ENCODE data around the gene PLCB4.

PLCB4 gene

GRCh38 chr20:9269280-9269971 lies 200.5 kb downstream of the PLCB4 start:
- H3K4me3 ChIP-seq (ENCODE audit: low read length in 2 of 2) = no peak overlapping the region
- H3K4me2 ChIP-seq (ENCODE audit: insufficient read depth, low read length, poor library complexity, severe bottlenecking) = no peak overlapping the region
- no peaks in the 10 kb centered on the region for H3K4me1 ChIP-seq (ENCODE audit: control insufficient read depth in 2 of 2, insufficient read depth in 1 of 2, low read depth in 1 of 2, low read length in 2 of 2)
- WGBS, 2 donors (ENCODE audit: extremely low coverage in 2 of 2, insufficient read length in 2 of 2, insufficient replicate concordance in 1 of 2) = no CpG with 5 or more reads among the region's 2 CpGs
- H3K9me3 ChIP-seq (replicated peaks in 1 of 2; ENCODE audit: control insufficient read depth in 2 of 2, insufficient read depth in 1 of 2, low read depth in 1 of 2, low read length in 2 of 2) = no peaks in the 10 kb centered on the region
- no peaks in the 10 kb centered on the region for H3K36me3 ChIP-seq (replicated peaks in 1 of 2; ENCODE audit: control insufficient read depth in 2 of 2, insufficient read depth in 2 of 2, low read length in 2 of 2)
- no peak for DNase-seq (ENCODE audit: low spot score)
- H2BK12ac ChIP-seq (ENCODE audit: low read length) = no peak overlapping the region
- no peak overlapping the region for H2BK15ac ChIP-seq (ENCODE audit: low read length)
- no peak overlapping the region for H2BK5ac ChIP-seq (ENCODE audit: low read length)
- no peaks in the 10 kb centered on the region for H3K79me1 ChIP-seq (ENCODE audit: low read depth, low read length)
- H3K4ac ChIP-seq (ENCODE audit: low read length) = no peak overlapping the region
- H3K18ac ChIP-seq (ENCODE audit: low read length) = no peak overlapping the region
- no peak overlapping the region for H2AK5ac ChIP-seq (ENCODE audit: low read depth, low read length)
- H3K27ac ChIP-seq (replicated peaks; ENCODE audit: low read length) = no peak overlapping the region
- H3K27me3 ChIP-seq (ENCODE audit: control insufficient read depth in 3 of 3, insufficient read depth in 3 of 3, low read depth in 1 of 3, low read length in 3 of 3) = no peaks in the 10 kb centered on the region
- no peak overlapping the region for H4K91ac ChIP-seq (ENCODE audit: low read depth, low read length, poor library complexity)
- no peak overlapping the region for H3K14ac ChIP-seq (ENCODE audit: low read length)
- no peak overlapping the region for H3K9ac ChIP-seq (ENCODE audit: low read depth, low read length, poor library complexity)
- no peak overlapping the region for H2BK120ac ChIP-seq (ENCODE audit: low read depth, low read length)
- H2AFZ ChIP-seq (ENCODE audit: low read length) = no peak overlapping the region
- H4K8ac ChIP-seq (ENCODE audit: low read depth, low read length) = no peak overlapping the region
- H3K23ac ChIP-seq (ENCODE audit: low read depth, low read length, poor library complexity) = no peak overlapping the region

GRCh38 chr20:9270831-9271230 lies 201.9 kb downstream of the PLCB4 start:
- no peaks in the 10 kb centered on the region for H3K27me3 ChIP-seq (ENCODE audit: control insufficient read depth in 3 of 3, insufficient read depth in 3 of 3, low read depth in 1 of 3, low read length in 3 of 3)
- no peak overlapping the region for H2AK5ac ChIP-seq (ENCODE audit: low read depth, low read length)
- H3K9me3 ChIP-seq (replicated peaks in 1 of 2; ENCODE audit: control insufficient read depth in 2 of 2, insufficient read depth in 1 of 2, low read depth in 1 of 2, low read length in 2 of 2) = no peaks in the 10 kb centered on the region
- no peak overlapping the region for H3K4ac ChIP-seq (ENCODE audit: low read length)
- no peaks in the 10 kb centered on the region for H3K36me3 ChIP-seq (replicated peaks in 1 of 2; ENCODE audit: control insufficient read depth in 2 of 2, insufficient read depth in 2 of 2, low read length in 2 of 2)
- H4K91ac ChIP-seq (ENCODE audit: low read depth, low read length, poor library complexity) = no peak overlapping the region
- H3K79me1 ChIP-seq (ENCODE audit: low read depth, low read length) = no peaks in the 10 kb centered on the region
- H2BK120ac ChIP-seq (ENCODE audit: low read depth, low read length) = no peak overlapping the region
- no peak overlapping the region for H3K4me2 ChIP-seq (ENCODE audit: insufficient read depth, low read length, poor library complexity, severe bottlenecking)
- no peak overlapping the region for H2BK15ac ChIP-seq (ENCODE audit: low read length)
- no peak overlapping the region for H3K27ac ChIP-seq (replicated peaks; ENCODE audit: low read length)
- DNase-seq (ENCODE audit: low spot score) = no peak
- no peak overlapping the region for H3K18ac ChIP-seq (ENCODE audit: low read length)
- H3K4me3 ChIP-seq (ENCODE audit: low read length in 2 of 2) = no peak overlapping the region
- H2BK12ac ChIP-seq (ENCODE audit: low read length) = no peak overlapping the region
- no peak overlapping the region for H3K23ac ChIP-seq (ENCODE audit: low read depth, low read length, poor library complexity)
- no peak overlapping the region for H2AFZ ChIP-seq (ENCODE audit: low read length)
- H2BK5ac ChIP-seq (ENCODE audit: low read length) = no peak overlapping the region
- H3K14ac ChIP-seq (ENCODE audit: low read length) = no peak overlapping the region
- H4K8ac ChIP-seq (ENCODE audit: low read depth, low read length) = no peak overlapping the region
- no peak overlapping the region for H3K9ac ChIP-seq (ENCODE audit: low read depth, low read length, poor library complexity)
- no peaks in the 10 kb centered on the region for H3K4me1 ChIP-seq (ENCODE audit: control insufficient read depth in 2 of 2, insufficient read depth in 1 of 2, low read depth in 1 of 2, low read length in 2 of 2)

GRCh38 chr20:9276966-9277468 lies 208.1 kb downstream of the PLCB4 start:
- no peak overlapping the region for H2BK15ac ChIP-seq (ENCODE audit: low read length)
- H2BK12ac ChIP-seq (ENCODE audit: low read length) = no peak overlapping the region
- no peaks in the 10 kb centered on the region for H3K9me3 ChIP-seq (replicated peaks in 1 of 2; ENCODE audit: control insufficient read depth in 2 of 2, insufficient read depth in 1 of 2, low read depth in 1 of 2, low read length in 2 of 2)
- no peak for DNase-seq (ENCODE audit: low spot score)
- no peak overlapping the region for H3K4ac ChIP-seq (ENCODE audit: low read length)
- no peak overlapping the region for H4K8ac ChIP-seq (ENCODE audit: low read depth, low read length)
- H3K27me3 ChIP-seq (ENCODE audit: control insufficient read depth in 3 of 3, insufficient read depth in 3 of 3, low read depth in 1 of 3, low read length in 3 of 3) = no peaks in the 10 kb centered on the region
- no peak overlapping the region for H3K4me3 ChIP-seq (ENCODE audit: low read length in 2 of 2)
- no peak overlapping the region for H2AFZ ChIP-seq (ENCODE audit: low read length)
- no CpG with 5 or more reads among the region's 4 CpGs for WGBS, 2 donors (ENCODE audit: extremely low coverage in 2 of 2, insufficient read length in 2 of 2, insufficient replicate concordance in 1 of 2)
- H2BK120ac ChIP-seq (ENCODE audit: low read depth, low read length) = no peak overlapping the region
- no peak overlapping the region for H4K91ac ChIP-seq (ENCODE audit: low read depth, low read length, poor library complexity)
- no peaks in the 10 kb centered on the region for H3K79me1 ChIP-seq (ENCODE audit: low read depth, low read length)
- H2BK5ac ChIP-seq (ENCODE audit: low read length) = no peak overlapping the region
- no peak overlapping the region for H2AK5ac ChIP-seq (ENCODE audit: low read depth, low read length)
- peaks cover 6 to 16% of the 10 kb centered on the region in 2 donors for H3K4me1 ChIP-seq (ENCODE audit: control insufficient read depth in 2 of 2, insufficient read depth in 1 of 2, low read depth in 1 of 2, low read length in 2 of 2)
- H3K23ac ChIP-seq (ENCODE audit: low read depth, low read length, poor library complexity) = no peak overlapping the region
- no peaks in the 10 kb centered on the region for H3K36me3 ChIP-seq (replicated peaks in 1 of 2; ENCODE audit: control insufficient read depth in 2 of 2, insufficient read depth in 2 of 2, low read length in 2 of 2)
- no peak overlapping the region for H3K4me2 ChIP-seq (ENCODE audit: insufficient read depth, low read length, poor library complexity, severe bottlenecking)
- no peak overlapping the region for H3K14ac ChIP-seq (ENCODE audit: low read length)
- H3K18ac ChIP-seq (ENCODE audit: low read length) = no peak overlapping the region
- no peak overlapping the region for H3K9ac ChIP-seq (ENCODE audit: low read depth, low read length, poor library complexity)
- H3K27ac ChIP-seq (replicated peaks; ENCODE audit: low read length) = no peak overlapping the region

- H2BK15ac ChIP-seq (ENCODE audit: low read length) = no peak overlapping the region
- H2AFZ ChIP-seq (ENCODE audit: low read length) = no peak overlapping the region
- H3K4ac ChIP-seq (ENCODE audit: low read length) = no peak overlapping the region
- peak; percentile 30 for DNase-seq (ENCODE audit: low spot score)
- H3K79me1 ChIP-seq (ENCODE audit: low read depth, low read length) = no peaks in the 10 kb centered on the region
- no CpG with 5 or more reads among the region's 2 CpGs for WGBS, 2 donors (ENCODE audit: extremely low coverage in 2 of 2, insufficient read length in 2 of 2, insufficient replicate concordance in 1 of 2)
- H2BK120ac ChIP-seq (ENCODE audit: low read depth, low read length) = no peak overlapping the region
- no peak overlapping the region for H3K4me2 ChIP-seq (ENCODE audit: insufficient read depth, low read length, poor library complexity, severe bottlenecking)
- no peaks in the 10 kb centered on the region for H3K36me3 ChIP-seq (replicated peaks in 1 of 2; ENCODE audit: control insufficient read depth in 2 of 2, insufficient read depth in 2 of 2, low read length in 2 of 2)
- no peaks in the 10 kb centered on the region for H3K9me3 ChIP-seq (replicated peaks in 1 of 2; ENCODE audit: control insufficient read depth in 2 of 2, insufficient read depth in 1 of 2, low read depth in 1 of 2, low read length in 2 of 2)
- no peak overlapping the region for H3K23ac ChIP-seq (ENCODE audit: low read depth, low read length, poor library complexity)
- H3K9ac ChIP-seq (ENCODE audit: low read depth, low read length, poor library complexity) = no peak overlapping the region
- no peak overlapping the region for H2BK5ac ChIP-seq (ENCODE audit: low read length)
- no peak overlapping the region for H3K4me3 ChIP-seq (ENCODE audit: low read length in 2 of 2)
- H3K27ac ChIP-seq (replicated peaks; ENCODE audit: low read length) = no peak overlapping the region
- H4K8ac ChIP-seq (ENCODE audit: low read depth, low read length) = no peak overlapping the region
- H2AK5ac ChIP-seq (ENCODE audit: low read depth, low read length) = no peak overlapping the region
- H3K14ac ChIP-seq (ENCODE audit: low read length) = no peak overlapping the region
- no peak overlapping the region for H3K18ac ChIP-seq (ENCODE audit: low read length)
- no peak overlapping the region for H2BK12ac ChIP-seq (ENCODE audit: low read length)
- H3K27me3 ChIP-seq (ENCODE audit: control insufficient read depth in 3 of 3, insufficient read depth in 3 of 3, low read depth in 1 of 3, low read length in 3 of 3) = no peaks in the 10 kb centered on the region
- H4K91ac ChIP-seq (ENCODE audit: low read depth, low read length, poor library complexity) = no peak overlapping the region
- H3K4me1 ChIP-seq (ENCODE audit: control insufficient read depth in 2 of 2, insufficient read depth in 1 of 2, low read depth in 1 of 2, low read length in 2 of 2) = peaks cover 6 to 16% of the 10 kb centered on the region in 2 donors
Measured at GRCh38 chr20:9279918-9280401, 211.1 kb downstream of the PLCB4 start.
